HG02870 (cell line): ENCODE results near the gene ABL1.

ENCODE experiments used
- ATAC-seq: cut with Tn5 transposase; IDR thresholded peaks from one replicate; pipeline ENCODE4 v1.9.1; 2021; ENCODE audit warnings: mild to moderate bottlenecking, moderate library complexity; ENCODE audit not compliant: unreplicated experiment

ABL1 gene

GRCh38 chr9:130929571-130930038, 94.6 kb downstream of the ABL1 start:
- ATAC-seq, result no peak

GRCh38 chr9:130930132-130930803, 95.2 kb downstream of the ABL1 start:
- no peak for ATAC-seq

- ATAC-seq, result no peak
These were observed 95.8 kb downstream of the ABL1 start for GRCh38 chr9:130930804-130931349.

GRCh38 chr9:130931508-130932254, 96.6 kb downstream of the ABL1 start:
- no peak for ATAC-seq

GRCh38 chr9:130932255-130933079, 97.4 kb downstream of the ABL1 start:
- no peak for ATAC-seq

GRCh38 chr9:130933114-130934046, 98.3 kb downstream of the ABL1 start:
- no peak for ATAC-seq

GRCh38 chr9:130934246-130934645, 99.2 kb downstream of the ABL1 start:
- ATAC-seq, result no peak

- ATAC-seq, result no peak
These were observed 99.9 kb downstream of the ABL1 start for GRCh38 chr9:130934702-130935647.

- no peak for ATAC-seq
These were observed 100.7 kb downstream of the ABL1 start for GRCh38 chr9:130935648-130936271.

GRCh38 chr9:130936285-130937117, 101.4 kb downstream of the ABL1 start:
- ATAC-seq, result no peak
